ENCODE results near the gene FAM50A. TPM values are rescaled to one million over a fixed set of nuclear protein-coding genes. Genes with fewer than 3 reads are reported as not detected.

Gene FAM50A
- total RNA-seq, 1 donor from 2014 or later = 77.0 TPM

DNA sequence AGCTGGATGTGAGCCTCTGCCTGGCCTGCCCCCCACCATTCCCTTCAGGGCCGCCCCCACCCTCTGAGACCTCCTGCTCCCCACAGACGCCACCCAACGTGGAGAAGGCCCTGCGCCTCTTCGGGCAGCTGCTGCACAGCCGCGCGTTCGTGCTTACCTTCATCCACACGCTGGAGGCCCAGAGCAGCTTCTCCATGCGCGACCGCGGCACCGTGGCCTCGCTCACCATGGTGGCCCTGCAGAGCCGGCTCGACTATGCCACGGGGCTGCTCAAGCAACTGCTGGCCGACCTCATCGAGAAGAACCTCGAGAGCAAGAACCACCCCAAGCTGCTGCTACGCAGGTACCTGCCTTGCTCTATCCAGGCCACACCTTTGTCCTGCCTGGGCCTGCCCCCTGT lies 24.3 kb downstream of the FAM50A start:
- Mint-ChIP-seq H3K36me3 (ENCODE audit: low read depth, unreplicated experiment) (peaks cover under 1% of the 10 kb centered on the region), H3K9me3 (ENCODE audit: unreplicated experiment) (no peaks in the 10 kb centered on the region), H3K27ac (ENCODE audit: unreplicated experiment) (no peak overlapping the region), H3K27me3 (ENCODE audit: unreplicated experiment) (peaks cover 1% of the 10 kb centered on the region), H3K4me3 (ENCODE audit: unreplicated experiment) (no peak overlapping the region), H3K4me1 (ENCODE audit: unreplicated experiment) (no peaks in the 10 kb centered on the region)
- no peak for DNase-seq (ENCODE audit: low spot score)
- TF ChIP-seq, protein P1, sequence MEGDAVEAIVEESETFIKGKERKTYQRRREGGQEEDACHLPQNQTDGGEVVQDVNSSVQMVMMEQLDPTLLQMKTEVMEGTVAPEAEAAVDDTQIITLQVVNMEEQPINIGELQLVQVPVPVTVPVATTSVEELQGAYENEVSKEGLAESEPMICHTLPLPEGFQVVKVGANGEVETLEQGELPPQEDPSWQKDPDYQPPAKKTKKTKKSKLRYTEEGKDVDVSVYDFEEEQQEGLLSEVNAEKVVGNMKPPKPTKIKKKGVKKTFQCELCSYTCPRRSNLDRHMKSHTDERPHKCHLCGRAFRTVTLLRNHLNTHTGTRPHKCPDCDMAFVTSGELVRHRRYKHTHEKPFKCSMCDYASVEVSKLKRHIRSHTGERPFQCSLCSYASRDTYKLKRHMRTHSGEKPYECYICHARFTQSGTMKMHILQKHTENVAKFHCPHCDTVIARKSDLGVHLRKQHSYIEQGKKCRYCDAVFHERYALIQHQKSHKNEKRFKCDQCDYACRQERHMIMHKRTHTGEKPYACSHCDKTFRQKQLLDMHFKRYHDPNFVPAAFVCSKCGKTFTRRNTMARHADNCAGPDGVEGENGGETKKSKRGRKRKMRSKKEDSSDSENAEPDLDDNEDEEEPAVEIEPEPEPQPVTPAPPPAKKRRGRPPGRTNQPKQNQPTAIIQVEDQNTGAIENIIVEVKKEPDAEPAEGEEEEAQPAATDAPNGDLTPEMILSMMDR (IDR thresholded peaks at IDR 0.05; ENCODE audit: unreplicated experiment) = no peak

DNA sequence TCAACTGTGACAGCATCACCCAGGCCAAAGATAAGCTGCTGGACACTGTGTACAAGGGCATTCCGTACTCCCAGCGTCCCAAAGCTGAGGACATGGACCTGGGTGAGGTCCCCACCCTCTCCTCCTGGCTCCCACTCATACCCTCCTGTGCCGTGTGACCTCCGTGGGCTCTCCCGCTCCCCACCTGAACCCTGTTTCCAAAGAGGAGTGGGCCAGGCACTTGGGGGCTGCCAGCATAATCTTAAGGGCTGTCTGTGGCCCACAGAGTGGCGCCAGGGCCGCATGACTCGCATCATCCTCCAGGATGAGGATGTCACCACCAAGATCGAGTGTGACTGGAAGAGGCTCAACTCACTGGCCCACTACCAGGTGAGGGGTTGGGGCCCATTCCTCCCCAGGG lies 25.2 kb downstream of the FAM50A start:
- TF ChIP-seq, protein P1 (IDR thresholded peaks at IDR 0.05; ENCODE audit: unreplicated experiment) = no peak
- H3K9me3 Mint-ChIP-seq (ENCODE audit: unreplicated experiment) = no peaks in the 10 kb centered on the region
- no peak for DNase-seq (ENCODE audit: low spot score)
- H3K4me3 Mint-ChIP-seq (ENCODE audit: unreplicated experiment) = no peak overlapping the region
- H3K36me3 Mint-ChIP-seq (ENCODE audit: low read depth, unreplicated experiment) = peaks cover 4% of the 10 kb centered on the region
- peaks cover 1% of the 10 kb centered on the region for H3K27me3 Mint-ChIP-seq (ENCODE audit: unreplicated experiment)
- H3K27ac Mint-ChIP-seq (ENCODE audit: unreplicated experiment) = no peak overlapping the region
- H3K4me1 Mint-ChIP-seq (ENCODE audit: unreplicated experiment) = no peaks in the 10 kb centered on the region

DNA sequence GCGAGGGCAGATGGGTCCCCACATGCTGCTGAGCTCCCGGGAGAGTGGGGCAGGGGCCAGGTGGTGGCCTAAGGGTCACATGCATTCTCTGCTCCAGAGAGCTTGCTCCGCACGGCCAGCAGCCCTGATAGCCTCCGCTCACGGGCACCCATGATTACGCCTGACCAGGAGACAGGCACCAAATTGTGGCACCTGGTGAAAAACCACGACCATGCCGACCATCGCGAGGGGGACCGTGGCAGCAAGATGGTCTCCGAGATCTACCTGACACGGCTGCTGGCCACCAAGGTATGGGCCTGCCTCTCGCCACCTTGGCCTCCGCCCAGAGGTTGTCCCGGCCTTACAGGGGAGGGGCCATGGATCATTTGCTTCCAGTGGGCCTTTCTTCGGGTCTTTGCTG lies 25.9 kb downstream of the FAM50A start:
- H3K4me1 Mint-ChIP-seq (ENCODE audit: unreplicated experiment) = no peaks in the 10 kb centered on the region
- H3K4me3 Mint-ChIP-seq (ENCODE audit: unreplicated experiment) = no peak overlapping the region

DNA sequence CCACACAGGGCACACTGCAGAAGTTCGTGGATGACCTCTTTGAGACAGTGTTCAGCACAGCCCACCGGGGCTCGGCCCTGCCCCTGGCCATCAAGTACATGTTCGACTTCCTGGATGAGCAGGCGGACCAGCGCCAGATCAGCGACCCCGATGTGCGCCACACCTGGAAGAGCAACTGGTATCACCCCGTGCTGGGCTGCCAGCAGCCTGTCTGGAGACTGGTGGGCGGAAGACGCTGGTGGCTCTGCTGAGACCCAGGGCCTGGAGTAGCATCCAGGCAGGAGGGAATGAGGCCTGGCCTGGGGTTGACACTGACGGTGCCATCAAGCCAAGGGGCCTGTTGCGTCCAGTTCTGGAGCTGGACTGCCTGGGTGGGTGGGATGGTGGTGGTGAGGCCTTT lies 26.5 kb downstream of the FAM50A start:
- Mint-ChIP-seq H3K36me3 (ENCODE audit: low read depth, unreplicated experiment) (peaks cover 4% of the 10 kb centered on the region), H3K4me1 (ENCODE audit: unreplicated experiment) (no peaks in the 10 kb centered on the region), H3K4me3 (ENCODE audit: unreplicated experiment) (no peak overlapping the region), H3K27me3 (ENCODE audit: unreplicated experiment) (peaks cover 1% of the 10 kb centered on the region), H3K9me3 (ENCODE audit: unreplicated experiment) (no peaks in the 10 kb centered on the region), H3K27ac (ENCODE audit: unreplicated experiment) (no peak overlapping the region)
- DNase-seq (ENCODE audit: low spot score) = no peak
- TF ChIP-seq, protein P1 (IDR thresholded peaks at IDR 0.05; ENCODE audit: unreplicated experiment) = no peak

More for the DNA sequence above, 25.9 kb downstream of the FAM50A start:
- H3K27ac Mint-ChIP-seq (ENCODE audit: unreplicated experiment) = no peak overlapping the region
- no peak for DNase-seq (ENCODE audit: low spot score)
- peaks cover 1% of the 10 kb centered on the region for H3K27me3 Mint-ChIP-seq (ENCODE audit: unreplicated experiment)
- no peaks in the 10 kb centered on the region for H3K9me3 Mint-ChIP-seq (ENCODE audit: unreplicated experiment)
- peaks cover 4% of the 10 kb centered on the region for H3K36me3 Mint-ChIP-seq (ENCODE audit: low read depth, unreplicated experiment)
- TF ChIP-seq, protein P1 (IDR thresholded peaks at IDR 0.05; ENCODE audit: unreplicated experiment) = no peak

DNA sequence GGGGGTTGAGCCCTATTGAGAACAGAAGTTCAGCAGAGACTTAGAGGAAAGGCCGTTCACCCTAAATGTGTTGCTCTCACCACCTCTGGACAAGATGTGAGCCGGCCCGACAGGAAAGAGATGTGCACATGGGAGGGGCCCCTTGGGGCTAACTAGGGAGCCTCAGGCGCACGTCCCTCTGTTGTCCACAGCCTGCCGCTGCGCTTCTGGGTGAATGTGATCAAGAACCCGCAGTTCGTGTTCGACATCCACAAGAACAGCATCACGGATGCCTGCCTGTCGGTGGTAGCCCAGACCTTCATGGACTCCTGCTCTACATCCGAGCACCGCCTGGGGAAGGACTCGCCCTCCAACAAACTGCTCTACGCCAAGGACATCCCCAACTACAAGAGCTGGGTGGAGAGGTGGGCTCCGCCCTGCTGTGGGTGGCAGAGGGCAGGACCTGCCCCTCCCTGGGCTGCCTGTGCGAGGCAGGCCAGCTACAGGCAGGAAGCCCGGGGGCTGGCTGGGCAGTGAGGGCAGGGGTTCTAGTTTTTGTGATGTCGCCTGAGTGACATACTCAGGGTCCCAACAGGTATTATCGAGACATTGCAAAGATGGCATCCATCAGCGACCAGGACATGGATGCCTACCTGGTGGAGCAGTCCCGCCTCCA lies 27.1 kb downstream of the FAM50A start:
- H3K27me3 Mint-ChIP-seq (ENCODE audit: unreplicated experiment) = peaks cover 3% of the 10 kb centered on the region

More for the DNA sequence above, 27.1 kb downstream of the FAM50A start:
- Mint-ChIP-seq H3K4me3 (ENCODE audit: unreplicated experiment) (no peak overlapping the region), H3K36me3 (ENCODE audit: low read depth, unreplicated experiment) (peaks cover 4% of the 10 kb centered on the region), H3K27ac (ENCODE audit: unreplicated experiment) (no peak overlapping the region), H3K4me1 (ENCODE audit: unreplicated experiment) (no peaks in the 10 kb centered on the region), H3K9me3 (ENCODE audit: unreplicated experiment) (no peaks in the 10 kb centered on the region)
- DNase-seq (ENCODE audit: low spot score) = no peak
- TF ChIP-seq, protein P1 (IDR thresholded peaks at IDR 0.05; ENCODE audit: unreplicated experiment) = no peak
